Measurements from ENCODE around the gene EHD3. TPM values are rescaled to one million over a fixed set of nuclear protein-coding genes. Genes with fewer than 3 reads are reported as not detected.

The EHD3 gene
- total and polyA plus RNA-seq, 10 of the 15 experiments (the other 5 are each of a cell fraction or from before 2014, with no cell fraction given), result 1.1 to 10.9 (median 8.2) TPM

- Histone ChIP-seq H3K79me2 (ENCODE audit: control insufficient read depth, insufficient read depth, low read length) (no peaks in the 10 kb centered on the region), H3K4me3 (no peak overlapping the region), H3K4me1 (ENCODE audit: control insufficient read depth, insufficient read depth, low read length) (peaks cover 18% of the 10 kb centered on the region), H3K27me3 (replicated peaks in 1 of 2; ENCODE audit: control insufficient read depth in 2 of 2, insufficient read depth in 2 of 2, low read length in 1 of 2) (no peaks in the 10 kb centered on the region), H4K20me1 (ENCODE audit: control insufficient read depth, insufficient read depth) (no peaks in the 10 kb centered on the region), H3K9ac (ENCODE audit: control insufficient read depth, insufficient read depth, low read length) (no peak overlapping the region), H3K27ac (ENCODE audit: control insufficient read depth, insufficient read depth) (no peak overlapping the region), H3K4me2 (ENCODE audit: control insufficient read depth, insufficient read depth) (no peak overlapping the region), H2AFZ (ENCODE audit: control insufficient read depth, low read depth, low read length) (no peak overlapping the region), H3K36me3 (ENCODE audit: control insufficient read depth in 2 of 2, insufficient read depth in 2 of 2, low read length in 1 of 2) (no peaks in the 10 kb centered on the region; a peak in 1 of 4 replicates), H3K9me3 (replicated peaks; ENCODE audit: control insufficient read depth, insufficient read depth, low read length) (no peaks in the 10 kb centered on the region; the same call in 2 of the 3 replicates)
- ChIA-PET CTCF (no interaction called here), SMC1A (ENCODE audit: uncharacterized antibody, unreplicated experiment) (no interaction called here), POLR2A (no interaction called here), RAD21 (ENCODE audit: unreplicated experiment) (no interaction called here)
- DNase-seq (ENCODE audit: low read depth, low spot score) (no peak), ATAC-seq (no peak), FAIRE-seq (no peak)
- intact Hi-C loops (cut with micrococcal nuclease; ENCODE audit: unreplicated experiment), result no loop called here
- no TSS peak for BruUV-seq (replicated peaks)
- TF ChIP-seq BACH1 (IDR thresholded peaks at IDR 0.05; ENCODE audit: borderline replicate concordance) (no peak), NR2C2 (IDR thresholded peaks at IDR 0.05; ENCODE audit: borderline replicate concordance, control insufficient read depth, insufficient read length, low read depth) (no peak), STAT1 (conservative IDR thresholded peaks at IDR 0.05) (no peak), CUX1 (IDR thresholded peaks at IDR 0.05; ENCODE audit: insufficient replicate concordance, low read depth, low read length) (no peak), WRNIP1 (IDR thresholded peaks at IDR 0.05; ENCODE audit: borderline replicate concordance, low read depth, low read length) (no peak), ZNF217 (IDR thresholded peaks at IDR 0.05) (no peak), NR2F1 (conservative IDR thresholded peaks at IDR 0.05) (no peak), HDGF (IDR thresholded peaks at IDR 0.05) (no peak), NFYA (IDR thresholded peaks at IDR 0.05; ENCODE audit: borderline replicate concordance, low read depth, low read length) (no peak), CHD4 (IDR thresholded peaks at IDR 0.05) (no peak), ASH2L (IDR thresholded peaks at IDR 0.05; ENCODE audit: borderline replicate concordance, low read depth) (no peak), CREB1 (IDR thresholded peaks at IDR 0.05; ENCODE audit: low read depth) (no peak), MLLT1 (IDR thresholded peaks at IDR 0.05) (no peak), ZNF274 (IDR thresholded peaks at IDR 0.05; ENCODE audit: insufficient read depth, insufficient read length) (no peak)
- in situ Hi-C loops (cut with MboI), result no loop called here
- WGBS (ENCODE audit: insufficient coverage, insufficient replicate concordance, low lambda C conversion rate, missing lambda C conversion rate), result 44% methylated on average over 3 of the region's 3 CpGs
Measured at GRCh38 chr2:31248139-31248538, 14.2 kb downstream of the EHD3 start.
